GM19395 (cell line): Measurements from ENCODE around the gene WASHC1.
"Not testable (repeated sequence)": the region's sequence is repeated elsewhere in the genome, so short reads cannot be mapped to it uniquely, and the experiment has no call there.

Experiments
- ATAC-seq: cut with Tn5 transposase; IDR thresholded peaks from one replicate; pipeline ENCODE4 v1.9.1; 2021; ENCODE audit warnings: mild to moderate bottlenecking, moderate library complexity; ENCODE audit not compliant: unreplicated experiment

The WASHC1 gene, protein sequence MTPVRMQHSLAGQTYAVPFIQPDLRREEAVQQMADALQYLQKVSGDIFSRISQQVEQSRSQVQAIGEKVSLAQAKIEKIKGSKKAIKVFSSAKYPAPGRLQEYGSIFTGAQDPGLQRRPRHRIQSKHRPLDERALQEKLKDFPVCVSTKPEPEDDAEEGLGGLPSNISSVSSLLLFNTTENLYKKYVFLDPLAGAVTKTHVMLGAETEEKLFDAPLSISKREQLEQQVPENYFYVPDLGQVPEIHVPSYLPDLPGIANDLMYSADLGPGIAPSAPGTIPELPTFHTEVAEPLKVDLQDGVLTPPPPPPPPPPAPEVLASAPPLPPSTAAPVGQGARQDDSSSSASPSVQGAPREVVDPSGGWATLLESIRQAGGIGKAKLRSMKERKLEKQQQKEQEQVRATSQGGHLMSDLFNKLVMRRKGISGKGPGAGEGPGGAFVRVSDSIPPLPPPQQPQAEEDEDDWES

DNA sequence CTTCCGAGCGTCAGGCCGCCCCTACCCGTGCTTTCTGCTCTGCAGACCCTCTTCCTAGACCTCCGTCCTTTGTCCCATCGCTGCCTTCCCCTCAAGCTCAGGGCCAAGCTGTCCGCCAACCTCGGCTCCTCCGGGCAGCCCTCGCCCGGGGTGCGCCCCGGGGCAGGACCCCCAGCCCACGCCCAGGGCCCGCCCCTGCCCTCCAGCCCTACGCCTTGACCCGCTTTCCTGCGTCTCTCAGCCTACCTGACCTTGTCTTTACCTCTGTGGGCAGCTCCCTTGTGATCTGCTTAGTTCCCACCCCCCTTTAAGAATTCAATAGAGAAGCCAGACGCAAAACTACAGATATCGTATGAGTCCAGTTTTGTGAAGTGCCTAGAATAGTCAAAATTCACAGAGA is at the start of gene WASHC1:
Gene WASHC1 (minus strand): TSS at position 101 of the 400 bp plus-strand sequence. CDS start 4,457 bp downstream, outside the sequence.
- ATAC-seq, result not testable (repeated sequence)

DNA sequence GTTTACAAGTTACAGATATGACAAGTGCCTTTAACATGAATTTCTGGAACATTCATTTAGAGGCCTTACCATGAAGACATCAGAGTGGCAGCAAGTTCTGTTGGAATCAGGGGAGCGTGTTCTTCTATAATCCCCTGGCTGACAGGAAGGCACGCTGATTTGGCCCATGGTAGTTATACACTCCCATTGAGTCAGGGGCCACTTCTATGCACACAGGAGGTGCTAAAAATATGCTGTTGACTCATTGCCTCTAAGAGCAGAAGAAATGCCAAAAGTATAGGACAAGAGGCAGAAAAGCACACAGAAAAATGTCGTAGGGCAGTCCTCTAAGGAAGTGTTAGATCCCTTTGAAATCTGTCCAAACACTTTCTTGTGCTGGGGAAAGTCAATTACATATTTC is 49.1 kb upstream of the WASHC1 start:
- ATAC-seq, result not testable (repeated sequence)

DNA sequence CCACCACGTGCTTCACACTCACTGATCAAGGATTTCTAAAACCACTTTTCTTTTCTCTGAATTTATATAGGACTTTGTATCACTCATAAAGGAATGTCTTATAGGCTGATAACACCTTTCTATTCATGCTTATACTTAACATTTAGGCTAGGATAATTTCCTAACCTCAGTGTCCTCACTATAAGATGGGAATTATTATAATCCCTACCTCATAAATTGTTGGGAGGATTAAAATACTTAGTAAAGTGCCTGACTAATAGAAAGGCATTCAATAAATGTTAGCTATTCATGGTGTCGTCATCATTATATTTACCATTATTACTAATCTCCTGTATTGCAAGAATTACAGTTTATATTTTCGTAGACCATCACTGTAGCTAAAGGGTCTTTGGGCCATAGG is 47.1 kb upstream of the WASHC1 start:
- ATAC-seq, result not testable (repeated sequence)

DNA sequence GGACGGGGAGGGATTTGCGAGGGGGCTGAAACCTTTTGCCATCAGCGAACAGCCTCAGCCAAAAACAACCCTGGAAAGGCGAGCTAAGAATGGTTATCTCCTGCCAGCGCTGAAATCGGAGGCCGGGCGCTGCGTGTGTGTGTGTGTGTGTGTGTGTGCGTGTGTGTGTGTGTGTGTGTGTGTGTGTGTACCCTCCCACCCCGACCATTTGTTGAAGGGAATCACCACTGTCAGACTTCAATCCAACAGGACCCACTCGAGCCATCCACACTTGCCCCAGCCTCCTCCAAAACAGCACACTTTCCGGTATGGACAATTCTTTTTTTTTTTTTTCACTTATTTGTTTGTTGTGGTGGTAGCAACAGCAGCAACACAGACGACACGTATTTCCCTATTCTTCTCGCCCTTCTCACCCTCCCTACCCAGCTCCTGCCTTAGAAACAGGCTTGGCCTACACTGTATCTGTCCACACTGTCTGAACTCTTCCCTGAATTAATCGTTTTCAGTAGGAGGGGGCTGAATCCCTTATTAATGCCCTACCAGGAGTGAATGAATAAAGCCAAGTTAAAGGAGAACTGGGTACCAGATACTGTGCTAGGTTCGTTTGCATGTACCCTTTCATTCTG is 44.8 kb upstream of the WASHC1 start:
- ATAC-seq, result not testable (repeated sequence)

DNA sequence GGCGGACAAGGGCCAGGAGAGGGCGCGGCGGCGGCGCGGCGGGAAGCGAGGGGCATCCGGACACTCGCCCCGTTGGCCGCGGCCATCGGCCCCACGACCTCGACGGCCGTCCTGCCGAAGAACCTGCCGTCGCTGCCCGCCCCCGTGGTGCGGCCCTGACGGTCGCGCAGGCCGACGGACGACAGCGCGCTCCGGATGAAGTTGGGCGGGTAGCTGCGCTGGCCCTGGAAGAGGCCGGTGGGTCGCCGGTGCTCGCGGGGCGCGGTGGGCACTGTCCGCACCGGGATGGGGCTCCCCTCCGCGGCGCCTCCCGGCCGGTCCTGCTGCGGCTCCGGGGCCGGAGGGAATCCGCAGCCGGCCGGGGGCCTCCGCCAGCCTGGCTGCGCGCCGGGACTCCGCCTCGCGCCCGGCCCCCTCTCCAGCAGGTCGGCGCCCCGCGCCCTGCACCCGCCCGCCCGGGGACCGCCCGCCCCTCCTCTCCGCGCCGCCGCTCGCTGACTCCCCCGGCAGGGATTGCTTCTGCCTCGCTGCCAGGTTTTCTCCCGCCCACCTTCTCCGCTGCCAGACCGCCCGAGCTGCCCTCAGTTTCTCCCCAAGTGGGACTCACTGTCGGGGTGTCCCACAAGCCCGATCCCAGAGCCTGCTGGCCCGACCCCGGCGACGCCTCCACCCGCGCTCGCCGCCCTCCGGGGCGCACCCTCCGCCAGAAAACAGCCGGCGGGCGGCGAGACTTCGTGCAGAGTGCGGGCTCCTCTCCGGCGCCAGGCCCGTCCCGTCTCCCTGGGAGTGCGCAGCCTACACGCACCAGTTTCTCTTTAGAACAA is 44.0 kb upstream of the WASHC1 start:
- not testable (repeated sequence) for ATAC-seq

DNA sequence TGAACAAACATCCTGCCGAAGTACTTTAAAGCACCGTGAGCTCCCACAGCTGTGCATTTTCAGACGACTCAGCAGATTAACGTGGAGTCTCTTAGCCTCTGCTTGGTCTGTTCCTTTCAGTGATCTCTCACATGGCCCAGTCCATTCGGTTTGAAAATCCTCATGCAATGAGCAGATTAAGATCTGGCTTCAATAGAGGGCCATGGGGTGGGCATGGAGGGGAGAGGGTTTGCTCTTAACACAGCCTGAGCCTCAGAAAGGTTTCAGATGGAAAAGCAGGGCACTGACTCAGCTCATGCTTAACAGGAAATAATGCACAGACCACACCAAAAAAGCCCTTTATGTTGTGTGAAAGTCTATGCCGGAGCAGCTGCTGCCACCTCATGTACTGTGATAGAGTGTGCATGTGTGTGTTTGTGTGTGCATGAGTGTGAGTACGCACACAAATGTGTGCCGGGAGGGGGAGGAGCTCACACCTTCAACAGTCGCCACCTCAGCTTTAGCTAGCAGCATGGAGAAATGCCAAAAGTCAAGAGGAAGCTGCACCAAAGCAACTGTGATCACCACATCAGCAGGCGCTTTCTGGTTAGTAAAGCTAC is 33.9 kb upstream of the WASHC1 start:
- peak; percentile 88 for ATAC-seq

DNA sequence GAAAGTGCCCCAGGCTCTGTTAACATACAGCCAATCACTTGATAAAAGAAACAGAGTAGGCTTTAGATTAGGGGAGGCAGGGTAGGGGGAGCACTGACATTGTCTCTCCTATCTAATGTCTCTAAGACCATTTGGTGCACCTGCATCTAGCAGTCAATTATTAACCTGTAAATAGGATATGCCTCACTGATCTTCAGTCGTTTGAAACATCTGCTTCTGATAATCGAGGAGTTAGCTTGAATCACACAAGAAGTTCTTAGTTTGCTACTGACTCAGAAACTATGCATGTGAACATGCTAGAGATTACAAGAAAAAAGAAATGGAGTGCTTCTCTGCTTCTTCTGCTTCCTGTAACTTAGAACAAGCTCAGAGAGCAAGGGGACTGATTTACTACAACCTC is 23.4 kb upstream of the WASHC1 start:
- ATAC-seq, result peak; percentile 93

DNA sequence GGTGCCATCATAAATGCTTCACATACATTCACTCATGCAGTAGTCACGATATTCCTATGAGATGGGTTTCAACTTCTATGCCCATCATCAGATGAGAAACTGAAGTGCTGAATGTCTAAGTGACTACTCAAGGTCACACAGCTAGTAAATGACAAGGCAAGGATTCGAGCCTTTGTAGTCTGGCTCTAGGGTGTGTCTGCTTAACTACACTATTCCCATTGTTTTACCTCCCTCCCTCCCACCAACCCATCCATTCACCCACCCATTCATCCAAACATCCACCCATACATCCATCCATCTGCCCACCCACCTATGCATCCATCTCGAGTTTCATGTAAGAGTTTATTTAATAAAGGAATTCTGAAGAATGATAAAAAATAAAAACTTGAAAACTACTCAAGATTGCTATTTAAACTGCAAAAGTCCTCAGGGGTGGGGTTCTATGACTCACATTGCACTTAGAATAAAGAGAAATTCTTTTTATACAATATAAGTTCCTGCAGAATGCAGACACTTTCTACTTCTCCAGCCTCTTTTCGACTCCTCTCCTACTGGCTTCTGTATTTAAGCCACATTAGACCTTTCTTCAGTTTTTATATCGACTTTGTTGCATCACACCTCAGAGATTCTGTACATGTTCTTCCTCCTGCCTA is 19.1 kb upstream of the WASHC1 start:
- ATAC-seq, result not testable (repeated sequence)

DNA sequence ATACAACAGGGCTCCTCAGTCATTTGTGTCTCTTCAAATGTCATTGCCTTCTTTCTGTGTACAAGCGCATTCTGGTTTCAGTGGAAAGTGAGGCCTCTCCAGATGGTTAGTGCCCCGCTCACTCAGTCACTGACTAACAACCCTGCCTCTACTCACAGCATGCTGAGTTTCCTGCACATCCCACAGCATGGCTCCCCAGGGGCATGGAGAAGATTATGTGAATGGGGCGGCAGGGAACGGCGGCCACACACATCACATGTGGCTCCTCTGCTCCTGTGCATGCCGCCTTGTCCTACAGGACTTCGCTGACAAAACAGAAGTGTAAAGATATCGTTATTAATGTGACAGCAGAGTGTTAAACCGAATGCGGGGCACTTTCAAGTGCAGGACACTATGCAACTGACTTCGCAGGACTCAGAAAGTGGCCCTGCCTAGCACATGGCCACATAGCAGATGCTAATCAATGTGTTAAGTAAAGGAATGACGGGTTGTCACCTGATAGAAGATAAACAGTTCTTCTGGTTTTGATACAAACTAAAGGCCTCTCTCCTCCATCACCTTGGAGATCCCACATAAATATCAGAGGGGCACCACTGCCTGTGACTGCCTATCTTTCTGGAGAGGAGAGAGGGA is 17.5 kb upstream of the WASHC1 start:
- not testable (repeated sequence) for ATAC-seq

DNA sequence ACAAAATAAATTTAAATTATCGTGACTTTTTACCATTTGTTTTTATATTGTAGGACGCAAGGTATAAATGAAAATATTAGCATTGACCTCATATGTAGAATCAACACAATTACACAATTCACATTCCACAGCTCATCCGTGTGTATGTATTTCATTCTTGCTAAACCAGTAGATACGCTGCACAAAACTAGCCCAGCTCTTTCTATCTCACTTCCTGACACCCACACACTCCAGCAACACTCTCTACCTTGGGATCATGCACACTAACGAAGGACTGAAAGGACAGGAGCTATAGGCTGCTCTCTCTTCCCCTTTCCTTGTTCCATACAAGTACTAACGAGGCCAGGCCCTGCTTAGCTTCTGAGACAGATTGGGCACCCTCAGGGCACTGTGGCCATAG is 16.9 kb upstream of the WASHC1 start:
- not testable (repeated sequence) for ATAC-seq

DNA sequence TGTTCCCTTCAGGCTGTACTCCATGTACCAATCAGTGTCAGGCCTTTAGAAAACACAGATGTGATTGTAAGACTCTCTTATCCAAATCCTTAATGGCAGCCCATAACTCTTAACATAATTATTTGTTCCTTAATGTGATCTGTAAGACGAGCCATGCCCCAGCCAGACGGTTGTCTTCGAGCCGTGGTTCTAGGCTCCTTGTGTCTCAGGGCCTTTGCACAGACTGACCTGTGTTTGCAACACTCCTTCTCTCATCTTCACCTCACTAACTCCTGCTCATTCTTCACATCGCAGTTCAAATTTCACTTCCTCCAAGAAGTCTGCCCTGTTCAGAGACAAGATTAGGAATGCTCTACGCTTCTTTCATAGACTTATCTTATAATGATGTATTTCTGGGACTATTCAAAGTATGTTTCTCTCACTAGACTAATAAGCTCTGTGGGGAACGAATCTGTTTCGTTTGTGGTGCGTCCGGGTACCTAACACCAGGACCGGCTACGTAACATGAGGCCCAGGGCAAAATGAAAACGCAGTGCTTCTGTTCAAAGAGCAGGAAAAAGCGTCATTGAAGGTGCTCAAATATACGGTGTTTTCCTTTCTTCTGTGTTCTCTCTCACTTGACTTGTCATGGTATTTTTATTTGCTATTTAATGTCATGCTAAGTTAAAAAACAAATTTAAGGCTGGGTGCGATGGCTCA is 16.1 kb upstream of the WASHC1 start:
- not testable (repeated sequence) for ATAC-seq

DNA sequence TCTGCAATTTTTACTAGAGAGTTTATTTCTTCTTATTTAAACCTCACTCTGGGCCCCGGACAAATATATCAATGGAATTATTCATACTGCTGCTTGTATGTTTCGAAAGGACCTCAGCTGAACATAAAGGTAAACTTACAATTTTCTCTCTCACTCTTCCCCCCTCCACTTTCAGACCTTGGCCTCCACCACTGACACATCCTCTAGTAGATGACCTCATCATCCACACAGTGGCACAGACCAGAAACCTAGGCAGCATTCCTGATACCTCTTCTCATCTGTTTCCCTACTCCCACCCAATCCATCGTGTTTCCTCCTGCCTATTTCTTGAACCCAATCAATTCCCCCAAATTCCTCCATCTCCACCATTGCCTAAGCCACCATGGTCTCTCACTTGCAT is 15.2 kb upstream of the WASHC1 start:
- not testable (repeated sequence) for ATAC-seq

DNA sequence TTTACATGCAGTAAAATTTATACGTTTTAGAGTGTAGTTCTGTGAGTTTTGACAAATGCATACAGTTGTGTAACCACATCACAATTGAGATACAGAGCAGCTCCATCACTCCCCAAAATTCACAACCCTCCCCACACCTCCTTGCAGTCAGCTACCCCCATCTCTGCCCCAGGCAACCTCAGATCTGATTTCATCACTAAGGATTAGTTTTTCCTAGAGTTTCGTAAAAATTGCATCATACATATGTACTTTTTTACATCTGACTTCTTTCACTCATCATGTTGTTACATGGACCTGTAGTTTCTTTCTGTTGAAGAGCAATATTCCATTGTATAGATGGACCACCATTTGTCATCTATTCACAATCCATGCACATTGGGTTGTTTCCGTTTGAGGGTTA is 14.4 kb upstream of the WASHC1 start:
- ATAC-seq, result not testable (repeated sequence)

DNA sequence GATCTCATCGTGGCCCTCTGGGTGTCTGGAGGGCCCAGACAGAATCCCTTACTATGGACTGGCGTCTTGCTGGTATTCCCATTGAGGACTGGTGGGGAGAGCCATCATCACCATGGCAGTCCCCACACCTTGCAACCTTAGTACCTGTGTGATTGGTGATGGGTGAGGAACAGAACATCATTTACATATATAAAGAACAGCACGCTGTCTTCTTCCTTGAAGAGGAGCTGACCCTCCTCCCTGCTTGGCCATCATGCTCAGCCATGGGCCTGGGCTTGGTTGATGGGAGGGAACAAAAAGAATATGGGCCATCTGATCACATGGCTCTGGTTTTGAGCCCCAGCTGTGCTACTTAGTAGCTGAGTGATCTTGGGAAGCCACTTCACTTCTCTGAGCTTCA is 13.9 kb upstream of the WASHC1 start:
- not testable (repeated sequence) for ATAC-seq

DNA sequence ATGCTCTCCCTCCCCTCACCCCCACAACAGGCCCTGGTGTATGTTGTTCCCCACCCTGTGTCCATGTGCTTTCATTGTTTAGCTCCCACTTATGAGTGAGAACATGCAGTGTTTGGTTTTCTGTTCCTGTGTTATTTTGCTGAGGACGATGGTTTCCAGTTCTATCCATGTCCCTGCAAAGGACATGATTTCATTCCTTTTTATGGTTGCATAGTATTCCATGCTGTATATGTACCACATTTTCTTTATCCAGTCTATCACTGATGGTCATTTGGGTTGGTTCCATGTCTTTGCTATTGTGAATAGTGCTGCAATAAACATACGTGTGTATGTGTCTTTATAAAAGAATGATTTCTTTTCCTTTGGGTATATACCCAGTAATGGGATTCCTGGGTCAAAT is 12.6 kb upstream of the WASHC1 start:
- ATAC-seq, result not testable (repeated sequence)

DNA sequence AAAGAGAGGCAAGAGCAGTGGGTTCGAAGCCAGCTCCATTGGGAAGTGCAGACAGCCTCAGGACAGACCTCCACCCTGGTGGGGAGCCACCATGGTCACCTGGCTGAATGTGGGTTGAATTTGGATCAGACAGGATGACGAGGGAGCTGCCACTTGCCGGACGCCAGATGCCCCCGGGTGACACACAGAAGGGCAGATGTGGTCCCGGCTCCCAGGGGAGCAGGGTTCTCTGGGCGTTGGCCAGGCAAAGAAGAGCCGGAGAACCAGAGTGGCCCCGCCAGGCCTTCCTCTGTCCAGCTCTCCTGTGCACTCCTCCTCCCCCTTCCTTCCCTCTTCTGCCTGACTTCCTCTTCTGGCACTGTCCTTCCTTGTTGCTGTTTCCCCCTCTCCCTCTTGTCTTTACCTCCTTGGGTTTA is 12.0 kb upstream of the WASHC1 start:
- not testable (repeated sequence) for ATAC-seq

DNA sequence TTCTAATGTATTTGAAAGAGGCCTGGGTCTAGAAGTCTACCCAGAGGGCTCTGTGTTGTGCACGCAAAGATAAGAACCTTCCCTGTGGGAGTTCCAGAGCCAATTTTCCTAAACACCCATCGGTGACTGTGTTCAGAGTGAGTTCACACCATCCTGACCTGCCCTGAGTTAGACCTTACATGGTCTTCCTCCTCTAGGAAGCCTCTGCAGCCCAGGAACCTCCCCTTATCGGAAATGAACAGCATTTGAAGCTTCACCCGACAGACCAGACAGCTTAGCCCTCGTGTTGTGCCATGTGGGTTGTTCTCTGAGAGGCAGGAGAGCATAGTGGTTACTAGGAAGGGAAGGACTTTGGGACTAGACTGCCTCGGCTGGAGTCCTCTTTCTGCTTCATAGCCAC is 3.1 kb upstream of the WASHC1 start:
- not testable (repeated sequence) for ATAC-seq

DNA sequence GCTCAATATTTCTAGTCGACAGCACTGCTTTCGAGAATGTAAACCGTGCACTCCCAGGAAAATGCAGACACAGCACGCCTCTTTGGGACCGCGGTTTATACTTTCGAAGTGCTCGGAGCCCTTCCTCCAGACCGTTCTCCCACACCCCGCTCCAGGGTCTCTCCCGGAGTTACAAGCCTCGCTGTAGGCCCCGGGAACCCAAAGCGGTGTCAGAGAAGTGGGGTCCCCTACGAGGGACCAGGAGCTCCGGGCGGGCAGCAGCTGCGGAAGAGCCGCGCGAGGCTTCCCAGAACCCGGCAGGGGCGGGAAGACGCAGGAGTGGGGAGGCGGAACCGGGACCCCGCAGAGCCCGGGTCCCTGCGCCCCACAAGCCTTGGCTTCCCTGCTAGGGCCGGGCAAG is 481 bp downstream of the WASHC1 start:
- ATAC-seq, result not testable (repeated sequence)

DNA sequence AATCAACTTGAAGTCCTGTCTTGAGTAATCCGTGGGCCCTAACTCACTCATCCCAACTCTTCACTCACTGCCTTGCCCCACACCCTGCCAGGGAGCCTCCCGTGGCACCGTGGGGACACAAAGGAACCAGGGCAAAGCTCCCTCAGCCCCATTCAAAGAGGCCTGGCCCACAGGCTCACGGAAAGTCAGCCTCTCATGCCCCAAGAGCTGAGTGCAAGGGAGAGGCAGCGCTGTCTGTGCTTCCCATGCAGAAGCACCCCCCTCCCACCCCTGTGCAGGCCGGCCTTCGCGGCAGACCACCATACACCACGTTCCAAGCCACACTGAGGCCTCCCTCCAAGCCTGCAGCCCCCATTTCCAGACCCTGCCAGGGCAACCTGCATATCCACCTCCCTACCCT is 7.6 kb downstream of the WASHC1 start:
- ATAC-seq, result not testable (repeated sequence)
